ENCODE data around the gene ASXL1.

DNA sequence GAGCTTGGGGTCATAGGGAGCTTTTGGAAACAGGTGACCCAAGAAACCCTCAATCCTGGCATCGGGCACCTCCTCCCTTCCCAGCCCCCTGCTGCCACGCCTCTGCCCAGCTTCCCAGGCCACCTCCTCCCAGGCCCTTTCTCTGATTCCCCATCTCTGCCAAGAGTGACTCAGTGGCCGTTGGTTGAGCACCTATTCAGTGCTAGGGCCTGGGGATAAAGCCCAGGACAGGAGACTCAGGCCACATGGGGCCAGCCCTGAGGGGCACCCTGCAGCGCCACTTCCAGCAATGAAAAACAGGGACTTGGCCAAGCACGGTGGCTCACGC lies 110.1 kb downstream of the ASXL1 start:
- TF ChIP-seq POLR2A (IDR thresholded peaks at IDR 0.05) (no peak), EP300 (IDR thresholded peaks at IDR 0.05) (no peak)
- TF ChIP-seq, protein P1, sequence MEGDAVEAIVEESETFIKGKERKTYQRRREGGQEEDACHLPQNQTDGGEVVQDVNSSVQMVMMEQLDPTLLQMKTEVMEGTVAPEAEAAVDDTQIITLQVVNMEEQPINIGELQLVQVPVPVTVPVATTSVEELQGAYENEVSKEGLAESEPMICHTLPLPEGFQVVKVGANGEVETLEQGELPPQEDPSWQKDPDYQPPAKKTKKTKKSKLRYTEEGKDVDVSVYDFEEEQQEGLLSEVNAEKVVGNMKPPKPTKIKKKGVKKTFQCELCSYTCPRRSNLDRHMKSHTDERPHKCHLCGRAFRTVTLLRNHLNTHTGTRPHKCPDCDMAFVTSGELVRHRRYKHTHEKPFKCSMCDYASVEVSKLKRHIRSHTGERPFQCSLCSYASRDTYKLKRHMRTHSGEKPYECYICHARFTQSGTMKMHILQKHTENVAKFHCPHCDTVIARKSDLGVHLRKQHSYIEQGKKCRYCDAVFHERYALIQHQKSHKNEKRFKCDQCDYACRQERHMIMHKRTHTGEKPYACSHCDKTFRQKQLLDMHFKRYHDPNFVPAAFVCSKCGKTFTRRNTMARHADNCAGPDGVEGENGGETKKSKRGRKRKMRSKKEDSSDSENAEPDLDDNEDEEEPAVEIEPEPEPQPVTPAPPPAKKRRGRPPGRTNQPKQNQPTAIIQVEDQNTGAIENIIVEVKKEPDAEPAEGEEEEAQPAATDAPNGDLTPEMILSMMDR (IDR thresholded peaks at IDR 0.05), result no peak
